ENCODE results near the gene CNTN5.

- TF ChIP-seq POLR2A (IDR thresholded peaks at IDR 0.05) (no peak), CTCF (IDR thresholded peaks at IDR 0.05) (no peak), EP300 (IDR thresholded peaks at IDR 0.05) (no peak)
Observed at GRCh38 chr11:99522467-99523173, 501.9 kb downstream of the CNTN5 start.

Data from suprapubic skin (tissue), 3 donors.